Measurements from ENCODE around the gene DPY19L3. TPM values are rescaled to one million over a fixed set of nuclear protein-coding genes. Genes with fewer than 3 reads are reported as not detected.
"Not testable (repeated sequence)": the region's sequence is repeated elsewhere in the genome, so short reads cannot be mapped to it uniquely, and the experiment has no call there.

The DPY19L3 gene, protein sequence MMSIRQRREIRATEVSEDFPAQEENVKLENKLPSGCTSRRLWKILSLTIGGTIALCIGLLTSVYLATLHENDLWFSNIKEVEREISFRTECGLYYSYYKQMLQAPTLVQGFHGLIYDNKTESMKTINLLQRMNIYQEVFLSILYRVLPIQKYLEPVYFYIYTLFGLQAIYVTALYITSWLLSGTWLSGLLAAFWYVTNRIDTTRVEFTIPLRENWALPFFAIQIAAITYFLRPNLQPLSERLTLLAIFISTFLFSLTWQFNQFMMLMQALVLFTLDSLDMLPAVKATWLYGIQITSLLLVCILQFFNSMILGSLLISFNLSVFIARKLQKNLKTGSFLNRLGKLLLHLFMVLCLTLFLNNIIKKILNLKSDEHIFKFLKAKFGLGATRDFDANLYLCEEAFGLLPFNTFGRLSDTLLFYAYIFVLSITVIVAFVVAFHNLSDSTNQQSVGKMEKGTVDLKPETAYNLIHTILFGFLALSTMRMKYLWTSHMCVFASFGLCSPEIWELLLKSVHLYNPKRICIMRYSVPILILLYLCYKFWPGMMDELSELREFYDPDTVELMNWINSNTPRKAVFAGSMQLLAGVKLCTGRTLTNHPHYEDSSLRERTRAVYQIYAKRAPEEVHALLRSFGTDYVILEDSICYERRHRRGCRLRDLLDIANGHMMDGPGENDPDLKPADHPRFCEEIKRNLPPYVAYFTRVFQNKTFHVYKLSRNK
- polyA plus RNA-seq (ENCODE audit: insufficient read length in 4 of 4): 10 to 100 TPM; 49.3 to 68.6 (median 66.6) TPM

DNA sequence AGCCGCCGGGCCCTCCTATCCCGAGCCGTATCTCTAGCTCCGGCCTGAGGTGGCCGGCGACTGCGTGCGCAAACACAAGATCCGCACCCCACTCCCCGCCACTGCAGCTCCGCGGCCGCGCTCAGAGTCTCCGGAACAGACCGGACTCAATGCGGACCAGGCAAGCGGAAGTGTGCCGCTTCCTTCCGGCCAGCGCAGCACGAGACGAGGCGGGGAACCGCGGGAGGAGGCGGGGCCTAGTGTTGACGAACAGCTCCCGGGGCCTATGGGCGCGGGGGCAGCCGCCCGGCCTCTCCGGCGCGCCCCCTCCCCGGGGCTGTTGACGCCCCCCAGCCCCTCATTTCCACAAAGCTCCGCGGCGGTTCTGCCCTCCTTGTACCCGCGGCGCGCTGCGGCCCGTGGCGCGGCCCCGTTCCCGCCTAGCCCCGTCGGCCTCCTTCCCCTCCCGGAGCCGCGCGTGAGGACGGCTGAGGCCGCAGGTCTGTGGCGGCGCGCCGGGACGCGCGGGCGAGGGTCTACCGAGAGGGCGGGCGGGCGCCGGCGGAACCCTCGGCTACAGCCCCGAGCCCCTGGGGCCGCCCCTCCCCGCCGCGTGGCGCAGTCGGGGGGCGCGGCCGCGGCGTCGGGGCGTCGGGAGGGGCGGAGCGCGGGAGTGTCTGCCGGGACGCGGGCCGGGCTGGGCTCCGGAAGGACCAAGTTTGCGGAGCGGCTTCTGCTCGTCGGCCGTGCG, at the start of gene DPY19L3:
Gene DPY19L3, plus strand, starts transcription at position 340 of the 730 bp plus-strand sequence. CDS start 2,484 bp downstream, outside the sequence.
- peak; percentile 85 to 90 (median 90) for DNase-seq (ENCODE audit: low read depth in 4 of 4, low spot score in 3 of 4)

DNA sequence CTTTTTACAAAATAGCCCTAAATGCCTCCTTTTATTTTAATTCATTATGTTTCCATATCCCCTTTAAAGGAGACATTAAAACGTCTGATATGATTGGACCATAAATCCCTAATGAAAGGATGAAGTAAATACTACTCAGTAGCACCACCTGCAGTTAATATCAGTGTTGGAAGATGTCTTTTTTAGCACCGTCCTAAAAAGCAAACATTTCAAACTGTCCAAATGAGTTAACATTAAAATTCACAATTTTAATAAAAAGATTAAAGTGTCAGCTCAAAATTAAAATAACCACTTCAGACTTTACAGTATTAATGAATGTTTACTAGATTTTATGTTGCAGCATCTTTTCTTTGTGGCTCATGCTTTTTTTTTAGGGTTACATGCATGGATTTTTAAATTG, 47.9 kb upstream of the DPY19L3 start:
- DNase-seq (ENCODE audit: low read depth in 4 of 4, low spot score in 3 of 4): no peak

DNA sequence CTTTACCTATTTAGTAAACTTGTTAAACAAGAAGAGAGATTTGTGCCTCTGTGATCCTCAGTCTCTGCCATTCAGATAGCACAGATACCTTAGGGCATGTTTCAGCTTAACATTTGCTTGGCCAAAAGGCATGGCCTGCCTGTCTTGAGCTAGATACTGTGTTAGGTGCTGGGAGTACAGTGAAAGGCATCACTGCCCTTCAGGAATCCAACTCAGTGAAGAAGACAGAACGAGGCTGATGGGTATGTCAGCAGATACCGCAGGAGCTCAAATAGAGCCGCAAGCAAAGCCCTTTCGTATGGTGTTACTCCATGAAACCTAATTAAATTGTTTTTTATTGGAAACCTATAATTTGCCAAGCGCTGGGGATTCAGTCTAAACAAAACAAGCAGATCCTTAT, 47.2 kb upstream of the DPY19L3 start:
- no peak for DNase-seq (ENCODE audit: low read depth in 4 of 4, low spot score in 3 of 4)

DNA sequence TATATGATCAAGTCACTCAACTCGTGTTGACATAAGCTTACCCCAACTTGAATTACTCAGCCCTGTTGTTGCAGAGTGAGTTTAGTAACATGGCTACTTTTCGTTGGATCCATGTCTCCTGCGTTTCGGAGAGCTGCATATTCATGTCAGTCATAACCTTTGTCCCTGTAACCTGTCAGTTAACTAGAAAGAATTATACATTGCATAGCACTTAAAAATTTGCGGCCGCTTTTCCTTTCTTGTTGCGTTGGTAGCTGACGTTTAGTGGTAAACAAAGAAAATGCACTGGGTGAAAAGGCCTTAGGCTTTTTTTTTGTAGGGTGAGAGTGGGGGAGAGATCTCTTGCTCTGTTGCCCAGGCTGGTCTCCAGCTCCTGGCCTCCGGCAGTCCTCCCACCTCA, 46.0 kb upstream of the DPY19L3 start:
- DNase-seq (ENCODE audit: low read depth in 4 of 4, low spot score in 3 of 4): no peak

DNA sequence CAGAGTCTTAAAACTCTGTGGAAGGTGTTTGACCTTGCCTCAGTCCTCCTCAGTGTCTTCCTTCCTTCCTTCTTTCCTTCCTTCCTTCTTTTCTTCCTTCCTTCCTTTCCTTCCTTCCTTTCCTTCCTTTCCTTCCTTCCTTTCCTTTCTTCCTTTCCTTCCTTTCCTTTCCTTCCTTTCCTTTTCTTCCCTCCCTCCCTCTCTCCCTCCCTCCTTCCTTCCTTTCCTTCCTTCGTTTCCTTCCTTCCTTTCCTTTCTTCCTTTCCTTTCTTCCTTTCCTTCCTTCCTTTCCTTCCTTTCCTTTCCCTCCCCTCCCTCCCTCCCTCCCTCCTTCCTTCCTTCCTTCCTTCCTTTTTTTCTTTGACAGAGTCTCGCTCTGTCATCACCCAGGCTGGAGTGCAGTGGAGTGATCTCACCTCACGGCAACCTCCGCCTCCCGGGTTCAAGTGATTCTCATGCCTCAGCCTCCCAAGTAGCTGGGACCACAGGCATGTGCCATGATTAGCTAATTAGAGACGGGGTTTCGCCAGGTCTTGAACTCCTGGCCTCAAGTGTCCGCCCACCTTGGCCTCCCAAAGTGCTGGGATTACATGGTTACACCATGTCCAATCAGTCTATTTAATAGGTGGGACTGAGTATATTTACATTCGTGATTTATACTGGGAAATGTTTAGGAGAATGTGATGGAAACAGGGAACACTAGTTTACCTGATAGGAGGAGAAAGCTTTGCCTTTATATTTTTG, 43.8 kb upstream of the DPY19L3 start:
- DNase-seq (ENCODE audit: low read depth in 4 of 4, low spot score in 3 of 4): no peak

DNA sequence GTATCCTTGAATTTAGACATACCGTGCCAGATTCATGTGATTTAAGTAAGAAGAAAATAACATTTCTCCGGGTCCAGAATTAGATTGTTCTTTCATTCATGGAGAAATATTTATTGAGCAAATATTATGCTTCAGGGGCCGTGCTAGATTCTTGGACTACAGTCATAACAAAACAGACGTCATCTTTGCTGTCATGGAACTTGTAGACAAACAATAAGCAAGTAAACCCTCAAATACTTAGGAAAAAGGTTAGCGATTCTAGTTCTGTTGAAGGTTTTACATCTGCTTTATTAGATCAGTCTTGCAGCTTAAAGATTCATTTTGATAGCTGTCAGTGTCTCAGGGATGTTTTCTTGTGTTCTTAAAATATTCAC, 43.3 kb upstream of the DPY19L3 start:
- no peak for DNase-seq (ENCODE audit: low read depth in 4 of 4, low spot score in 3 of 4)

DNA sequence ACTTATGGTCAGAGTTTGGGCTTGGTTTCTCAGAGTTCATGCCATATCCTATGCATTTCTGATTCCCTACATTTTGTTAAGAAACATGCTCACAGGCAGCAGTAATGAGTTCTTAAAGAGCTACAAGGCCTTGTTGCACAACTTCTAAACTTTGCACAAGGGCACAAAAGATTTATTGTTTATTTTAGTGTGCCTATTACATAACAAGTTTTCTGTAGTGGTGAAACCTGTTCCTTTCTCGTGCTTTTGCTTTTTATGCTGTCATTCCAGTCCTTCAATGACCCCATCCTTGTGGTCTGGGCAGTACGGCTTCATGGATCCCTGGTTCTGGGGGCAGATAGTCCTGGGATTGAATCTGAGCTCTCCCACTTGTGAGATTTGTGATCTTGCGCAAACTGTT, 42.4 kb upstream of the DPY19L3 start:
- DNase-seq (ENCODE audit: low read depth in 4 of 4, low spot score in 3 of 4): no peak

DNA sequence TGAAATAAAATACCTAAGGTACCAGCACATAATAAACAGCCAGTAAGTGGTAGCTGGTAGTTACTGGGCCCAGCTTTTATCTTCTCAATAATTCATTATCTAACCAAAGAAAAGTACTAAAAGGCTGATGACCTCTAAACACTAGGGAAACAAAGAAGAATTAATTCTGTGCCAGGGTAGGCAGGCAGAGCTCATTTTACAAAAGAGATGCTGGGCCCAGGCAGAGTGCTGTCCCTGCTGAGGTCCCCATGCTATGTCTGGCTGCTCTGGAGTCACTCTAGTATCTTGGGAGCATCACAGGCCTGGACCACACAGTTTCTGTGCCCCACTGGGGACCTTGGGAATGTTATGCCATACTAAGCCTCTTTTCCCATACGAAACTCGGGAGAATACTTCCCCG, 41.9 kb upstream of the DPY19L3 start:
- no peak for DNase-seq (ENCODE audit: low read depth in 4 of 4, low spot score in 3 of 4)

DNA sequence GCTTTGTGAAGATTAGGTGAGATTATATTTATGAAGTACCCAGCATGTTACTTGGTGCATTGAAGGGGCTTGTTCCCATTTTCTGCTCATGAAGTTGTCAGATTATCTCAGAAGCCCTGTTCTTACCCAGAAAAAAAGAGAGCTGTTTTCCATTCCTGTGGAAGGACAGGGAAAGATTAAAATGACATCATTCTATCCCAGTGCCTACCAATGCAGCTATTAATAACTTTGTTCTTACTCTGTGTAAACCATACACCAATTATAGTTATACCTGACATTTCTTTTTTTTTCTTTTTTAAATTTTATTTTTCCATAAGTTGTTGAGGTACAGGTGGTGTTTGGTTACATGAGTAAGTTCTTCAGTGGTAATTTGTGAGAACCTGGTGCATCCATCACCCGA, 41.5 kb upstream of the DPY19L3 start:
- DNase-seq (ENCODE audit: low read depth in 4 of 4, low spot score in 3 of 4): no peak

DNA sequence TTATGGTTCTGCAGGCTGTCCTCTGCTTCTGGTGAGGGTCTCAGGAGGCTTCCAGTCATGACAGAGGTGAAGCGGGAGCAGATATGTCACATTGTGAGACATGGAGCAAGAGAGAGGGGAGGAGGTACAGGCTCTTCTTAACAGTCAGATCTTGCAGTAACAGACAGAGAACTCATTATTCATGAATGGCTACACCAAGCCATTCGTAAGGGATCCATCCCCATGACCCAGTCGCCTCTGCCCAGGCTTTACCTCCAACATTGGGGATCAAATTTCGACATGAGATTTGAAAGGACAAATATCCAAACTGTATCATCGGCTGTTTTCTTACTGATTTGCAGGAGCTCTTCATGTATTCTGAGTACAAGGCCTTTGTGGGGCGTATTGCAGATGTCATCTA, 38.5 kb upstream of the DPY19L3 start:
- no peak for DNase-seq (ENCODE audit: low read depth in 4 of 4, low spot score in 3 of 4)

DNA sequence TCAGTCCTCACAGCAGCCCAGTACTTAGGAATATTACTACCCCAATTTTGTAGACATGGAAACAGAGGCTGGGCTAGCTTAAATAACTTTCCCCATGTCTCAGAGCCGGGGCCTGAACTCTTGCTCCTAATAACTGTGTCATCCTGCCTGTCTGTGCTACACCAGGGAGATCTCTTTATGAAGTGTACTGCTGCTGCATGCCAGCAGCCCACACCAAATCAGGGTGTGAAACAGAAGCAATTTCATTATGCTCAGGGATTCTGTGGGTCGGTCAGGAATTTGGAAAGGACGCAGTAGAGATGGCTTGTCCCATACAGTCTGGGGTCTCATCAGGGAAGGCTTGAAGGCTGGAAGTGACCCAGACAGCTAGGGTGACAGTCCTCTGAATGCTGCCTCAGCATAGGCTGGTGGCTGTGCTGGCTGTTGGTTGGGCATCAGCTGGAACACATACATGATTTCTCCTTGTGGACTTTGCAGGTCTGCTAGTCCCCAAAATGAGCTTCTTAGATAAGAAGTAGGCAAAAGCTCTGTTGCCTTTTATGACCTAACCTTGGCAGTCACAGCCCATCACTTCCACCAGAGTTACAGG, 37.5 kb upstream of the DPY19L3 start:
- DNase-seq (ENCODE audit: low read depth in 4 of 4, low spot score in 3 of 4): no peak

DNA sequence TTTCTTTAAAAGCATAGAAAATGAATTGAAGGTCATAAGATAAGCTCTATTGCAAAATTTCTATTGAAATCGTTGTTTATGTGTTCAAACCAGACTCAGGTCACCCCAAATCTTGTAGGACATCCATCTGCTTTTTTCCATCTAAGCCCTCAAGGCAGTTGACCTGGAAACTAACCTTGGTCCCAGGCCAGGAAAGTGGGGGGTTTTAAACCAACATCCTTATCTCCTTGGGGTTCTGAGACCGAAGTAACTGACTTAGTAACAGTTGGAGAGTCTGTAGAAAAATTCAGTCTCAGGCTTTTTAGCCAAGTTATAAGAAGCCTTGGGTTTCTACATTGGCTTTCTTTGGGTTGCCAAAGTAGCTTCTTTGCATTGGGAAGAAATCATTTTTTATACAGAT, 36.8 kb upstream of the DPY19L3 start:
- no peak for DNase-seq (ENCODE audit: low read depth in 4 of 4, low spot score in 3 of 4)

DNA sequence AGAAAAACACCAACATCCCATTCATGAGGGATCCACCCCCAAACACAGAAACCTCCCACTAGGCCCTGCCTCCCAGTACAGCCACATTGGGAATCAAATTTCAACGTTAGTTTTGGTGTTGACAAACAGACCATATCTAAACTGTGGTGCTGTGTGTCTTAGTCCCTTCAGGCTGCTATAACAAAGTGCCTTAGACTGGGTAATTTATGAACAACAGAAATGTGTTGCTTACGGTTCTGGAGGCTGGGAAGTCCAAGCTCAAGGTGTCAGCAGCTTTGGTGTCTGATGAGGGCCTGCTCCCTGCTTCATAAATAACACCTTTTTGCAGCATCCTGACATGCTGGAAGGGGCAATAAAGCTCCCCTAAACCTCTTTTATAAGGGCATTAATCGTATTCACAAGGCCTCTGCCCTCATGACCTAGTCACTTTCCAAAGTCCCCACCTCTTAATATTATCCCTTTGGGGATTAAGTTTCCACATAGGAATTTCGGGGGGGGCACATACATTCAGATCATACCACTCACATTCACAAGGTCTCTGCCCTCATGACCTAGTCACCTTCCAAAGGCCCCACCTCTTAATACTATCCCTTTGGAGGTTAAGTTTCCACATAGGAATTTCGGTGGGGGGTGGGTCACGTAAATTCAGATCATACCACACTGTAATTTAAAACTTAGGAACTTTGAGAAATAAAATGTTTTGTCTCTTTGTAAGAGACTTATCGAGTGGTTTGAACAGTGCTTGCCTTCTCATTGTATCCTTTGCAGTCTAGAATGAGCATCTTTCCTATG, 32.6 kb upstream of the DPY19L3 start:
- DNase-seq (ENCODE audit: low read depth in 4 of 4, low spot score in 3 of 4): no peak

DNA sequence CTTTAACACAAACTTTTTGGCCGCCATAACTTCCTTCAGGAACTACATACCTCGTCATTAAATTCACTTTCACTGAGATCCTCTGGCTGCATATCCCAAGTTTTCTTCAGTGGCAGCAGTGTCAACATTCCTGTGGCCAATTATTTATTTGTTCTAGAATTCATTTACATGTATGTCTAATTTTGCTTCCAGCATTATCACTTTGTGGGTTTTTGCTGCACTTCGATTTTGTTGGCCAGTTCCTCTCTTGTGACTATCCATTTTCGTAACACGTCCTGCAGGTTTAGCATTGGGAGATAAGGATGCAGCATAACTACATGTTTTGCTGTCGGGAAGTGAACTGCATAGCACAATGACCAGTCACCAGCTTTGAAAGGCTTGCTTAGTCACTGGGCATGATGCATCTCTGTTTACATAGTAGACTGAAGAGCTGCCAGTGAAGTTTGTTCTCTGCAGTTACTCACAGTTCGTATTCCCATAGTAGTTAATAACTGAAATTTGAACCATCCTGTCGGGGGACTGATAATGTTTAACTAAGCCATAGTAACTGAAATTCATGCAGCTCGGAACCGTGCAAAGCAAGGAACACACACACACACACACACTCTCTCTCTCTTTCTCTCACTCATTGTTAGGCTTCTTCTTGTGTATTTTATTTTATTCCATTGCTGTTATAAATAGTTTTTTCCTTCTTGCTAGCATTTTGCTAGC, 31.8 kb upstream of the DPY19L3 start:
- DNase-seq (ENCODE audit: low read depth in 4 of 4, low spot score in 3 of 4): peak in 1 of 4 donors; percentile 18

DNA sequence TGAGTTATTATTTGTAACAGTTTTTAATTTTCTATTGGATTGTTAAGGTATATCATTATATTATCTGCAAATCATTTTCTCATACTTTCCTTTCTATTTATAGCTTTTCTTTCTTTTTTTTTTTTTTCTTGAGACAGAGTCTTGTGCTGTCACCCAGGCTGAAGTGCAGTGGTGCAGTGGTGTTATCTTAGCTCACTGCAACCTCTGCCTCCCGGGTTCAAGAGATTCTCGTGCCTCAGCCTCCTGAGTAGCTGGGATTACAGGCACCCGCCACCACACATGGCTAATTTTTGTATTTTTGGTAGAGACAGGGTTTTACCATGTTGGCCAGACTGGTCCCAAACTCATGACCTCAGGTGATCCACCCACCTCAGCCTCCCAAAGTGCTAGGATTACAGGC, 31.2 kb upstream of the DPY19L3 start:
- DNase-seq (ENCODE audit: low read depth in 4 of 4, low spot score in 3 of 4): not testable (repeated sequence)

DNA sequence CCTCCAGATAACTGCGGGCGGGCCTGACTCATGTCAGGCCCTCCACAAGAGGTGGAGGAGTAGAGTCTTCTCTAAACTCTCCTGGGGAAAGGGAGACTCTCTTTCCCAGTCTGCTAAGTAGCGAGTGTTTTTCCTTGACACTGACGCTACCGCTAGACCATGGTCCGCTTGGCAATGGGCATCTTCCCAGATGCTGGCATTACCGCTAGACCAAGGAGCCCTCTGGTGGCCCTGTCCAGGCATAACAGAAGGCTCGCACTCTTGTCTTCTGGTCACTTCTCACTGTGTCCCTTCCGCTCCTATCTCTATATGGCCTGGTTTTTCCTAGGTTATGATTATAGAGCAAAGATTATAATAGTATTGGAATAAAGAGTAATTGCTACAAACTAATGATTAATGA, 28.5 kb upstream of the DPY19L3 start:
- not testable (repeated sequence) for DNase-seq (ENCODE audit: low read depth in 4 of 4, low spot score in 3 of 4)

DNA sequence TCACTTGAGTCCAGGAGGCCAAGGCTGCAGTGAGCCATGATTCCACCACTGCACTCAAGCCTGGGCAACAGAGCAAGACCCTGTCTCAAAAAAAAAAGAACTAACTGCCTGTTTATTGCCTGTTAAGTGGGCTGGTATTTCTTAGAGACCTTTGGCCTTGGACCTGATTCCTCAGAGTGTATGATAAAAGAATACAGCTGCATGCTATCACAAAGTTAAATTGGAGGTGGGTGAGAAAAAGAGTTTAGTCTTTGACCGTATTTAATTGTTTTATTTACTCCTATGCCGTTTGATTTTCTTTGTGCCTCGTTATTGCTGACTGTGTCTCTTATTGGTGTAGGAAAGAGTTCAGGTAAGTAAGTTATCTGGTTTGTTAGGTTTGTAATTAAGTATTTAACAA, 25.3 kb upstream of the DPY19L3 start:
- no peak for DNase-seq (ENCODE audit: low read depth in 4 of 4, low spot score in 3 of 4)

DNA sequence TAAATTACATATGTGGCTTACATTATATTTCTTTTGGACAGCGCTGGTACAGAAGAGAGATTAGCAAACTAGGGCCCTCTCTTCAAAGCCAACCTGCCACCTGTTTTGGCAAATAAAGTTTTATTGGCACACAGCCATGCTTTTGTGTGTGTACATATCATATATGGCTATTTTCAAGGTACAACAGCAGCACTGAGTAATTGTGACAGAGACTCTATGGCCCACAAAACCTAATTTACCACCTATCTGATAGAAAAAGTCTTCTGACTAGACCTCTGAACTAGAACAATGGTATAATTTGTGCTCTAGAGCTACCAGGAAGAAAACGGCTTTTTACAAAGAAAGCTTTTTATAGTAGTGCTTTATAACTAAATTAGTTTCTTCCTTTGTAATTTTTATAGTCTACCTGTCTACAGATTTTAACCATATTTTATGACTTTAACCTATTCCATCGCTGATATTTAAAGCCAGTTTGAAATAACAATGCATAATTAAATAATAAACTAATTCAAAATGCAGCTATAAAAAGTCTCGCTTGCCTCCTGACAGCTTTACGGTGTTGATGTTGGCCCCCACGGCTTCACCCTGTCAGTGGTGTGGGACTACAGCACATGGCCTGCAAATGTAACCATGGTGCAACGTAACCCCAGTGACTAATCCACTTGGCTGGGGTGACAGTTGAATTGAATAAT, 17.7 kb upstream of the DPY19L3 start:
- no peak for DNase-seq (ENCODE audit: low read depth in 4 of 4, low spot score in 3 of 4)

All from left renal pelvis (tissue), 4 donors.